ENCODE measurements around the gene AVP.
"Not testable (repeated sequence)": the region's sequence is repeated elsewhere in the genome, so short reads cannot be mapped to it uniquely, and the experiment has no call there.

AVP gene

DNA sequence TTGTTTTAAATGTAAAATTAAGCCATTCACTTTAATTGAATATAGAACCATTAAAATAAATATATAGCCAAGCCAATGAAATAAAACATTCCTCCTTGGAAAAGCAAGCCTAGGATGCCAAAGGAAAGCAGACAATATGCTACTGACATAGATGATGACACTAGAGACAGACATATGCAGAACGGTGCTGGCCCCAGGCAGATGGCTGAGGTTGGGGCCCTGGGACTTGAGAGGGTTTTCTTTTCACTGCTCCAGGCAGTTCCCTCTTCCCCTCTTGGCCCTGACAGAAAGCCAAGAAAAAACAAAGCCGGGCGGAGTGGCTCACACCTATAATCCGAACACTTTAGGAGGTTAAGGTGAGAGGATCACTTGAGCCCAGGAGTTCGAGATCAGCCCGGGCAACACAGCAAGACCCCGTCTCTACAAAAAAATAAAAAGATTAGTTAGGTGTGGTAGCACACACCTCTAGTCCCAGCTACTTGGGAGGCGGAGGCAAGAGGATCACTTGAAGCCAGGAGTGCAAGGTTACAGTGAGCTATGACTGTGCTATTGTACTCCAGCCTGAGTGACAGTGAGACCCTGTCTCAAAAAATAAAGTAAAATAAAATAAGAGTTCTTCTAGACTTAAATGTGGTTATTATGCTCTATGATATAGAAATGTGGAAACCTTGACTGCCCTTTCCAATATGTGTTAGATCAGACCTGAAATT, 43.9 kb upstream of the AVP start:
- intact Hi-C loops (cut with DNase I; ENCODE audit: low total_unique reads), result no loop called here
- Histone ChIP-seq H3K27ac (no peak overlapping the region), H3K36me3 (peaks cover 0 to 12% (median 4%) of the 10 kb centered on the region in 3 donors), H3K9me3 (no peaks in the 10 kb centered on the region), H3K4me3 (no peak overlapping the region), H3K4me1 (no peaks in the 10 kb centered on the region), H3K27me3 (no peaks in the 10 kb centered on the region)
- TF ChIP-seq CTCF (IDR thresholded peaks at IDR 0.05), result no peak
- no peak for DNase-seq

DNA sequence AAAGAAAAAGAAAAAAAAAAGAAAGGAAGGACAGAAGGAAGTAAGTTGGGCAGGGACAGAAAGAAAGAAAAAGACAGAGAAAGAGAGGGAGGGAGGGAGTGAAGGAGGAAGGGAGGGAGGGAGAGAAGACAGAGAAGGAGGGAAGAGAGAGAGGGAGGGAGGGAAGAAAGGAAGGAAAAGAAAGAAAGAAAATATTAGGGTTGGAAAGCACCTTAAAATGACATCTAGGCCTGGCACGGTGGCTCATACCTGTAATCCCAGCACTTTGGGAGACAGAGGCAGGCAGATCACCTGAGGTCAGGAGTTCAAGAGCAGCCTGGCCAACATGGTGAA, 42.0 kb upstream of the AVP start:
- H3K4me3 ChIP-seq, result no peak overlapping the region
- TF ChIP-seq CTCF (IDR thresholded peaks at IDR 0.05), result no peak
- no peak overlapping the region for H3K27ac ChIP-seq
- intact Hi-C loops (cut with DNase I; ENCODE audit: low total_unique reads), result no loop called here
- DNase-seq, result no peak
- no peaks in the 10 kb centered on the region for H3K9me3 ChIP-seq
- no peaks in the 10 kb centered on the region for H3K27me3 ChIP-seq
- H3K4me1 ChIP-seq, result no peaks in the 10 kb centered on the region
- peaks cover 5 to 30% (median 19%) of the 10 kb centered on the region in 3 donors for H3K36me3 ChIP-seq

GRCh38 chr20:3125776-3126526, 41.4 kb upstream of the AVP start:
- intact Hi-C loops (cut with DNase I; ENCODE audit: low total_unique reads); H3K9me3 ChIP-seq; H3K27ac ChIP-seq; H3K4me1 ChIP-seq; H3K4me3 ChIP-seq; H3K27me3 ChIP-seq; DNase-seq: not testable (repeated sequence)
- peaks cover 5 to 35% (median 24%) of the 10 kb centered on the region in 3 donors for H3K36me3 ChIP-seq

- H3K4me3 ChIP-seq; intact Hi-C loops (cut with DNase I; ENCODE audit: low total_unique reads); DNase-seq; H3K9me3 ChIP-seq; H3K27ac ChIP-seq; H3K4me1 ChIP-seq; H3K27me3 ChIP-seq: not testable (repeated sequence)
- peaks cover 5 to 45% (median 28%) of the 10 kb centered on the region in 3 donors for H3K36me3 ChIP-seq
Measured at GRCh38 chr20:3124773-3125560, 40.4 kb upstream of the AVP start.

GRCh38 chr20:3124163-3124562, 39.6 kb upstream of the AVP start:
- DNase-seq; H3K4me3 ChIP-seq; H3K27ac ChIP-seq; H3K27me3 ChIP-seq; H3K4me1 ChIP-seq; intact Hi-C loops (cut with DNase I; ENCODE audit: low total_unique reads); H3K9me3 ChIP-seq: not testable (repeated sequence)
- H3K36me3 ChIP-seq, result peaks cover 5 to 48% (median 28%) of the 10 kb centered on the region in 3 donors

DNA sequence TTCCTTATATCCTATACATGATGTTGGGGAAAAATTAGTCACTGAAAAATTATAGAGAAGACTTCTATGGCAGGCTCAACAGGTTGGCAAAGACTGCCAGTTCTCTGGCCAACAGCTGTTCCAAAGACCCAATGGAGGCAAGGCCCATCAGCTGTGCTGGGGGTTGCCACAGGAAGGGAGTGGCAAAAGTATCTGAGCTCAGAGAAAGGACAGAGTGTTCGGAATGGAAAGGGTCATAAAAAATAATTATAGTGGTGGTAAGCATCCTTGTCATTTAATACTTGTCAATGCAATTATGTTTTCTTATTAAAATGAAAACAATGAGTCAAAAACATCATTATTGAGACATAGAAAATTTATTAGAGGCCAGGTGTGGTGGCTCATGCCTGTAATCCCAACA, 39.0 kb upstream of the AVP start:
- Histone ChIP-seq H3K36me3 (peaks cover 5 to 48% (median 28%) of the 10 kb centered on the region in 3 donors), H3K4me1 (peaks cover 0 to under 1% (median 0%) of the 10 kb centered on the region in 4 donors), H3K27ac (no peak overlapping the region), H3K27me3 (no peaks in the 10 kb centered on the region), H3K9me3 (no peaks in the 10 kb centered on the region), H3K4me3 (no peak overlapping the region)
- no peak for DNase-seq
- intact Hi-C loops (cut with DNase I; ENCODE audit: low total_unique reads), result no loop called here
- TF ChIP-seq CTCF (IDR thresholded peaks at IDR 0.05), result no peak

Measured in tibial artery (tissue), 4 donors.